ENCODE results near the gene TINAGL1.

The TINAGL1 gene

DNA sequence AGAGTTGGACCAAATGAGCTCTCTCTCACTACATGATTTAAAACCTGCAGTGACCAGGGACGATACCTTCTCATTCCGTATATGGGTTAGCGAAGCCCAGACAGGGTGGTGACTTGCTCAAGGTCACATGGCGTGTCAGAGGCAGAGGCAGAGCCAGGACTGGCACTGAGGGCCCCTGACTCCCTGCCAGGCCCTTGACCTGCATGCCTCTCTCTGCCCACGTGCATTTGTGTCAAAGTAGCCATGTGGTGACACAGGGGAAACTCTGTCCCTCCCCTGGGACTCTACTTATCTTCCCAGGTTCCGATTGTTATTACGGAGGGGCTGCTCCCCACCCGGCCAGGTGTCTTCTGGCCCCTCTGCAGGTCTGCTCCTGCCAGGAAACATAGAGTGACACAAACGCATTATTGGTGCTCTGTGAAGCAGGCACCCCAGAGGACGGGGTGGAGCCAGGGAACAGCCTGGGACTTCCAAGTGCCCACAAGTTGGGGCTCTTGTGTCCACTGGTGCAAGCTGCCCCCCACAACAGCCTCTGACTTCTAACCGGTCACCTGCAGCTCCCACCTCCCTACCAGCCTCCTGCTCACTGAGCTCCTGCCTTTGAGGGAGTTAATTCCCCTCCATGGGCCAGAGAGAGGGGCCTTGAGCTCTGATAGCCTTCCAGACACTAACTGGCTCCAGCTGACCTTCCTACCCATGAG, 7.3 kb upstream of the TINAGL1 start:
- DNase-seq (ENCODE audit: low spot score) = no peak

DNA sequence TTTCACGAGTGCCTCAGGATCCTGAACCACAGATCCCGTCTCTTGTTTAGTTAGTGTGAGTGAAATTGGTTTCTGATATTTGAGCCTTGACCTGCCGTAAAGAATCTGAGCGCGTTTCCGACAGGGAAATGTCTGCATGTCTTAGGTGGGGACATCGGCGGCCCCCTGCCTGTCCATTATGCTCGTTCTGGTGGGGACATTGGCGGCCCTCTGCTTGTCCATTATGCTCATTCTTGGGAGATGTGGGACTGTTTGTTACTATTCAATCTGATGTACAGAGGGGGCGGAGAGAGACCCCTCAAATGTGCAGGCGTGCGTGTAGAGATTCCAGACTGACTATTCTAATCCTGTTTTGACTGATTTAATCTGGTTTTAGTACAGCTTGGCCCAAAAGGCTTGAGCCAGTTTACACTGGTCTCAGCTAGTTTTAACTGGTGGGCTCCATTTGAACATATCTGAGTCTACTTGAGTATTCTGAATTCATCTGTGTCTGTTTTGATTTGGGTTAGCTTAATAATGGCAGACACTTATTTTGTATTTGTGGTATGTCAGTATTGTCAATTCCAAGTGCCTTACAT, 6.6 kb upstream of the TINAGL1 start:
- DNase-seq (ENCODE audit: low spot score) = no peak

DNA sequence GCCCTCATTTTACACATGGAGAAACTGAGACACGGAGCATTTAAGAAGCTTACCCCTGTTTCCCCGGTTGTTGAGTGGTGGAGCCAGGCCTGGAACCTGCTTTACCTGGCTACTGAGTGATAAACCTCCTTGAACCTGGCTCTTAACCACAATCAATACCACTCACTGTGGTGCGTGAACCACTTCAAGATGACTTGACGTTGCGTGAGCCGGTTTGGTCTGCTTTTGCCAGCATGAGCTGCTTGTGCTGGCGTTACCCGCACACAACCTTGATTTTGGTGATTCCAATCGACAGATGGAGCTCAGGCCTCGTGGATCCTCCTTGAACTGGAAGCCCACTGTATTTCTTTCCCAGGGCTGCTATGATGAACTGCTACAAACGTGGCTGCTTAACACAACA, 6.1 kb upstream of the TINAGL1 start:
- DNase-seq (ENCODE audit: low spot score) = no peak

DNA sequence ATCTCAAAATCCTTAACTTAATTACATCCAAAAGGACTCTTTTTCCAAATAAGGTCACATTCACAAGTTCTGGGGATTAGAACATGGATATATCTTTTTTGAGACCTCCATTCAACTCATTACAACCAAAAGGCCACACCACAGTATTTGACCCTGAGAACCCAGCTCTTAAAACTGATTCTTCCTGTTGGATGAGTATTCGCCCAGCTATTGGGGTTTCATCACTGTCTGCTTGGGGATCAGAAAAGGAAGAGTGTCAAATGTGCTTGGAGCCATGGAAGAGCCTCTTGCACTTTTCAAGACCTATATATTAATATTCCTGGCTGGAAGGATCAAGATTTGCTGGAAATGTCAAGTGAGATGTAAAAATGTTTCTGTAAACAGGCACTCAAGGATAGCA, 5.4 kb upstream of the TINAGL1 start:
- DNase-seq (ENCODE audit: low spot score) = no peak

DNA sequence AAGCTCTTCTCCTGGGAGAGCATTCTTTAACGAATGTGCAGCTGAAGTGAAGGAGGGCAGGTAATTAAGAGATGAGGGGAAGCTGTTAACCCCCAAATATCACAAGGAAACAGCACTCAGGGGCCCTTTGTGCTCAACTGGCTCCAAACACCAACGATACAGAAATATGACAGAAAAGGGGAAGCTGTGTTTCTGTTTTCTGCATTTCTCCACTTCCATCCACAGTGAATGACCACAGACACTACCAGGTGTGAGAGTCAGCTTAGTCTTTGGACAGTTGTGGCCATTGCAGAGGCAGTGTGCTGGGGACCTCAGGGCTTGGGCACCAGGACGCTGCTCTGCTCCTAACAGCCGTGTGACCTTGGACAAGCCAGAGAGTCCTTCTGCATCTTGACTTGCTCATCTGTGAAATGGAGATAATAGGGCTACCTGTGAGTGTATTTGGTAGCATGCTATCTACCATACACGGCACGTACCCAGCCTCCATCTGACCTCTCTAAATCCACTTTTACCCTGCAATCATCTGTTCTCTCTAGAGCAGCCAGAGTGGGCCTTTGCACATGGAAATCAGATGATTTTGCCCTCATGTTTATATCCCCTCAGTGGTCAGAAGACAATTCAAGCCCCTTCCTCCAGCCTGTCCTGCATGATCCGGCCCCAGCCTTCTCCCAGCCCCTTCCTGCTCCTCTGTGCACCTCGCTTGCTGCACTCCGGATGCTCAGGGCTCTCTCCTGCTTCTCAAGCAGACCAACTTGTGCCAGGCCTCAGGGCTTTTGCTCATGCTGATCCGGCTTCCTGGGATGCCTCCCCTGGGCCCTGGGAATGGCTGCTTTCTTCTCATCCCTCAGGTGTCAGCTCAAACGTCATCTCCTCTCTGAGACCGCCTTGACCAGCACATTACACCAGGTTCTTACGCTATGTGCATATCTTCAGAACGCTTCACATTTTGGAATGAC, 4.7 kb upstream of the TINAGL1 start:
- DNase-seq (ENCODE audit: low spot score) = no peak

DNA sequence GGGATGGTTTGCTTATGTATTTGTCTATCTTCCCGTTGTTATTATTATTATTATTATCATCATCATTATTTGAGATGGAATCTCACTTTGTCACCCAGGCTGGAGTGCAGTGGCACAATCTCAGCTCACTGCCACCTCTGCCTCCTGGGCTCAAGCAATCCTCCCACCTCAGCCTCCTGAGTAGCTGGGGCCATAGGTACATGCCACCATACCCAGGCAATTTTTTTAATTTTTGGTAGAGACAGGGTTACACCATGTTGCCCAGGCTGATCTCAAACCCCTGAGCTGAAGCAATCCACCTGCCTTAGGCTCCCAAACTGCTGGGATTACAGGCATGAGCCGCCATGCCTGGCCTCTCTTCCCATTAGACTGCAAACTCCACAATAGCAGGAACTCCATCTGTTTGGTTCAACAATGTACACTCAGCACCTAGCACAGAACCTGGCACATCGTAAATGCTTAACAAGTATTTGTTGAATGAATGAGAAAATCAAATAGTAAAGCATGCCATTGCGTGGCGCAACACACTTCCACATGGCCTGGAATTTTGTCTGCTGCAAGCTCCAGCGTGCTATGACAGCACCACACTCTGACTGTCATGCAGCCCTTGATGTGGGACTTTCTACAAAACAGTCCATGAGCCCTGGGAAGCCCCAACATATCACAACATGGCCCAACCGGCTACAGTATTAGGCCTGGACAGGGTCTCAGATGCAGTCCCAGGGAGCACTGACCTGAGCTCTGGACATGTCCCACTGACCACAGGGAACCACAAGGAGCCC, 3.8 kb upstream of the TINAGL1 start:
- no peak for DNase-seq (ENCODE audit: low spot score)

DNA sequence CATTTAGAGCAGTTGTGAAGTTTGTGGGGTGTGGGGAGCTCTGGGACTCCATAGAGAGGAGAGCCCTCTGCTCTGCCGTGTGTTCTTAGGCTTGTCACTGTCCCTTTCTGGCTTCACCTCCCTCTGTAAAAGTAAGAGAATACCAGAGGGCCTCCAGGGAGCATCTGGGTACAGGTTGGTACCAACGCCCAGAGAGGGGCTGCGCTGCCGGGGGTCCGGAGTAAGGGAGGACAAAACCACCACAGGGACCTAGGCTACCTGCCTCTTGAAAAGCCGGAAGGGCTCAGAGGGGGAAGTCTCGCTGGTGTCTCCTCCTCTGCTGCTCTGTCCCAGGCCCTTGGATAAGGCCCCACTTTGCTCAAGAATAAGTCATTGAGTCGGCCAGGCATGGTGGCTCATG, 3.1 kb upstream of the TINAGL1 start:
- no peak for DNase-seq (ENCODE audit: low spot score)

DNA sequence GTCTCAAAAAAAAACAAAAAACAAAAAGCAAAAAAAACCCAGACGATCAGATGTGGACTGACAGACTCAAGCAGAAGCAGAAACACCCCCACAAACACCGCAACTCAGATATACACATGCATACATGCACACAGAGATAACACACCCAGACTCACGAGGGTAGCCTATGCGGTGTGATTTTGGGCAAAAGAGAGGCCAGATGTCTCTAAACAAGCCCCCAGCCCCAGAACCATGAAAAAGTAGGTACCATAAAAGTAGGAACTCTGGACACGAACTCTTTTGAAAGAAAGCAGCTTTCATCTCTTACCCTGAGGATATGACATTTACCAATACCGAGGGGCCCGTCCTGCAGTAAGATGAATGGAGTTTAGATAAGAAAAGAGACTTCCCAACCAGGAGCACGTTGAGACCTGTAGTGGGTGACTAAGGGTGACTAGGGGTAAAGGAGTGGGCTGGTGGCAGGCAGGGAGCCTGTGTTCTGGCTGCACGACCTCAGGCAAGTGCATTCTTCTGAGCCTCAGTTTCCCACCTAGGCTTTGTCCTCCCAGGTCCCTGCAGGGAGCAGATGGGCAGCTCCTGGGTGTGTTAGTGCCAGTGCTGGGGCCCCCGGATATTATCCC, 1.5 kb upstream of the TINAGL1 start:
- DNase-seq (ENCODE audit: low spot score) = no peak

DNA sequence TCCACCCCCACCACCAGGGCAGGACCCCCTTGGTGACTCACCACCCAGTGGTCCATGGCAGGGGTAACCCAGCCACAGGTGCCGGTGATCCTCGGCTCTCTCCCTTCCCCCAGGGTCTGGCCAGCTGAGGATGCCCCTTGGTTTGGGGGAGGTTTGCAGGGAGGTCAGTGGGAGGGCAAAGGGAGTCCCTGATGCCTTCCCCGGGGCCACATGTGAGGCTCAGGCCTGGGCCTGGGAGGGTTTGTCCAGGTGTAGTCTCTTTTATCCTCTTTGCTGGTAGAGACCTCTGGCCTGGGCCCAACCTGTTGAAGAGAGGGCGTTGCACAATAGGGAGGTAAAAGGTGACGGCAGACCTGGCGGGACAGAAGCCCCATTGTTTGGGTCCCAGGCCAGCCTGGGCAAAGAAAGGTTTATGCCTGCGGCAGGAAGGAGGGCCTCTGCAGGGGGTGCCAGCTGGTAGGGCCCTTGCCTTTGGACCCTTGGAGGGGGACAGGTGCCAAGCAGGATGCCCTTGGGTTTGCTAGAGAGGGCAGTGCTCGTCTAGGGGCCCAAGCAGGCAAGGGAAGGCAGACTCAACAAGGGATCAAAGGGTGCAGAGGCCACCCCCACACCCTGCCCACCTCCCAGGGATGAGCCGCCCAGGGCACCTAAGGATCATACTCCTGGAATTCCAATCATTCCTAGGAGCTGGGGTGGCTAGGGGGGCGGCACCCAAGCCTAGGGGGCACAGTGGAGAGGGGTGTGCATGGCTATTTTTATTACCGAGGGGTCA, 760 bp upstream of the TINAGL1 start:
- no peak for DNase-seq (ENCODE audit: low spot score)

DNA sequence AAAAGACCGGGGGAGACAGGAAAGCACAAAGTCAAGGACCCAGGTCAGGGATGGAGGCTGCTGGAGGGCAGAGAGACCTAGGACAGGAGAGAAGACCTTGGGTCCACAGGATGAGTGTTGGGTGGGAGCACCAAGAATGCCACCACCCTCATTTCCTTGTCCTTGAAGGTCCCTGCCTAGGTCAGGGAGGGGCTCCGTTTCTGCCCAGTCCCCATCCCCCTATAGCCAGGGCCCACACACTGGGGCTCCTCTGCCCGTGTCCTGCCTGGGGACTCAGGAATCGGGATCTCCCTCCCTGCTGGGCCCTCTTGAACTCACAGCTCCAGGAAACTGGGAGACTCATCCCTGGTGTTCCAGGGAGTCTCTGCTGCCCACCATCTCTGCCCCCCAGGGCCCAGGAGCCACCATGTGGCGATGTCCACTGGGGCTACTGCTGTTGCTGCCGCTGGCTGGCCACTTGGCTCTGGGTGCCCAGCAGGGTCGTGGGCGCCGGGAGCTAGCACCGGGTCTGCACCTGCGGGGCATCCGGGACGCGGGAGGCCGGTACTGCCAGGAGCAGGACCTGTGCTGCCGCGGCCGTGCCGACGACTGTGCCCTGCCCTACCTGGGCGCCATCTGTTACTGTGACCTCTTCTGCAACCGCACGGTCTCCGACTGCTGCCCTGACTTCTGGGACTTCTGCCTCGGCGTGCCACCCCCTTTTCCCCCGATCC, 584 bp downstream of the TINAGL1 start:
- DNase-seq (ENCODE audit: low spot score) = no peak

DNA sequence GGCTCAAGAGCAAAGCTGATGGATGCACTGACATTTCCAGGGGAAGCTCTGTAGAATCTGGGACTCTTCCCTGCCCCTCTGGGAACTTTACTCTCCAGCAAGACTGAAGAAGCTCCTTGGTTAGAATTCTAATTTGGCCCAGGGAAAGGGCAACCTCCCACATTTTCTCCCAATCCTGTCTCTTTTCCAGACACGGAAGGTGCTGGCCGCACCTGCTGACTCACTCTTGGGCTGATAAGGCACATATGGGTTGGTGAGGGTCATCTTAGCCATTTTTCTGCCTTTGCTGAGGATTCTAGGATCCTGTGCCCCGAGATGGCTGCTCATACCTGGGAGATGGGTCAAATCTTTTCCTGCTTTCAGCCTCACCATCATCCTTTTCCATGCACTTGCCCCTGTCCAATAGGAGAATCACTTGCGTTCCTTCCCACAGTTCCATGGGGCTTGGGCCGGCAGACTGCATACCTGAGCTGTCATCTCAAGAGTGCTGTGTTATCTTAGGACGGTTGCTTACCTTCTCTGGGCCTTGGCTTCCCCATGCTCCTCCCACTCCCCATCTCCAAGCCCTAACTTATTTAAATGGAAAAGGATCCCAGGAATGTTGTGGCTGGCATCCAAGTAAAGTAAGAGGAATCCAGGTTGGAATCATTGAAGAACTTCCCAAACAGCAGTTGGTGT, 1.3 kb downstream of the TINAGL1 start:
- DNase-seq (ENCODE audit: low spot score) = no peak

DNA sequence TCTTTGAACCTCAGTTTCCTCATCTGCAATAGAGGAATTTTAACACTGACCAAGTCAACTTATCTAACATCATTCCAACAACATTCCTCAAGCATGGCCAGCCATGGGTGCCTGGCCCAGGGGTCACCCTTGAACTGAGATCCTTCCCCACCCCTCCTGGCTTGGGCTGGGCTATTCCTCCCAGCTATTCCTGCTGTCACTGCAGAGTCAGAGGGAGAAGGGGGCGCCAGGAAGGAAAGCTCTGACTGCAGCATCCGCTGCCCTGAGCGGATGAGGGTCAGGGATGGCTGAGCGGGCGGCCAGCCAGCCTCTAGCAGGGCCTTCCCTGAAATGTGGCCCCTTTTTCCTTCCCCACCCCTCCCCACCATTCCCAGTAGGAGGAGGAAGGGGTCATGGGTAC, 3.1 kb downstream of the TINAGL1 start:
- no peak for DNase-seq (ENCODE audit: low spot score)

DNA sequence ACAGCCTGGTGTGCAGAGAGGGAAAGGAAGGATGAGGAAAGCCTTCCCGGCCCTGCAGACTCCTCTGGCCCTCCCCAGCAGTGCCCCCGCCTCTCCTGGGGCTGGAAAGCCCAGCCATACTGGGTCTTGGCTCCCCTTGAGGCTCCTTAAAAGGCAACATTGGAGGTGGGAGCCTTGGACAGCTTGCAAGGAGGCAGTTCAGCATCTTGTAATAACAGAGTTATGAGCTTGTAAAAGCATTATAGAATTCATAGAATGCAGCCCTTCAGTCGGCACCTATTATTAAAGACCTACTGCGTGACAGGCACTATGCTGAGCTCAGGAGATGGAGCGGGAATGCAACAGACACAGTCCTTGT, 4.2 kb downstream of the TINAGL1 start:
- DNase-seq (ENCODE audit: low spot score) = no peak

DNA sequence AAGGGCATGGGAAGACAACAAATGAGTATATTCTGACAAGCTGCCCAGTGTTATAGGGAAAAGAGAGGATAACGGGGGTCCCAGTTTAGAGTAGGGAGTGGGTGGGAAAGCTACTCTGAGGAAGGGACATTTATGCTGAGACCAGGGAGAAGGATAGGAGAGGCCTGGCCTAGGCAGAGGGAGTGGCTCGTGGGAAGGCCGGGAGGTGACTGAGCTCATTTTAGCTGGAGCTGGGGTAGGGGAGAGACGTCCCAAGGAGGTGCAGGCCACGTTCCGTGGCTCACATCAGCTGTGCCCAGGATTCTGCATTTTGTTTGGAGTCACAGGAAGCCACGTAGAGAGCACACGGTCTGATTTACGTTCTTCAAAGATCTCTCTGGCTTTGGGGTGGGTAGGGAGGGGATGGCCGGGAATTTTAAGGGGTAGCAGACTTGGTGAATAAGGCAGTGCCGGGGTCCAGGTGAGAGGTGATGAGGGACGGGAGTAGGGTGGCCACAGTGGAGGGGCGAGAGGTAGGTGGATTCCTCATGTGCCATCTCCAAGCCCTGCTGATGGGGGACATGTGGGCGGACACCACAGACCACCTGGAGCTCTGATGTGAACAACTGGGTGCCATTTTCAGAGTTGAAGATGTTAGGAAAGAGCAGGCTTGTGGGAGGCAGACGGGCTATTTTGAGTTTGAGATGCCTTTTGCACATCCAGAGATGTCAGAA, 4.7 kb downstream of the TINAGL1 start:
- no peak for DNase-seq (ENCODE audit: low spot score)

DNA sequence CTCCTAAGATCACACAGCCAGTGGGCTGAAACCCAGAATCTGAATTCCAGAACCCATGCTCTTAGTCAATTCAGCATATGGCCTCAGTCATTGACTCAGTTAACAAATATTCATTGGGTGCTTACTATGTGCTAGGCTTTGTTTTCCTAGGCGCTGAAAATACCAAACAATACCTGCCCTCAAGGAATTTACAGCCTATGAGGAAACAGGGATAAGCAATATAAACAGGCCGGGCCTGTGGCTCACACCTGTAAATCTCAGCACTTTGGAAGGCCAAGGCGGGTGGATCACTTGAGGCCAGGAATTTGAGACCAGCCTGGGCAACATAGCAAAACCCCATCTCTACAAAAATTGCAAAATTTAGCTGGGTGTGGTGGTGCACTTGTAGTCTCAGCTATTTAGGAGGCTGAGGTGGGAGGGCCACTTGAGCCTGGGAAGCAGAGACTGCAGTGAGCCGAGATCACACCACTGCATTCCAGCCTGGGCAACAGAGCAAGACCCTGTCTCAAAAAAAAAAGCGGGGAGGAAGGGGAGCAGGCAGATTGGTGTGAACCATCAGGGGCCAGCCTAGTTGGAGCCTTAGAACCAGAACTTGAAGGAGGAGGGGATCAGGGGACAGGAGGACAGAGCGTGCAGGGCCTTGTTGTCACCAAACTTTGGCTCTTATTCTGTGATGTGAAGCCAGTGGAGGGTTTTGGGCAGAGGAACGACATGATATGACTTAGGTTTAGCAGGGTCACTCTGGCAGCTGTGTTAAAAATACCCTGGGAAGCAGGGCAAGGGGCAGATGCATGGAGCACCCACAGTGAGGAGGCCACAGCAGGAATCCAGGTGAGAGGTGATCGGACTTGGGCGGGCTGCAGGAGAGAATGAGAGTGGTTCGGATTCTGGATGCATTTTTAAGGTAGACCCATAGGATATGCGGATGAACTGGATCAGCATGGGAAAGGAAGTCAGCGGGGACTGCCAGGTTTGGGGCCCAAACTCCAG, 5.8 kb downstream of the TINAGL1 start:
- DNase-seq (ENCODE audit: low spot score) = no peak

DNA sequence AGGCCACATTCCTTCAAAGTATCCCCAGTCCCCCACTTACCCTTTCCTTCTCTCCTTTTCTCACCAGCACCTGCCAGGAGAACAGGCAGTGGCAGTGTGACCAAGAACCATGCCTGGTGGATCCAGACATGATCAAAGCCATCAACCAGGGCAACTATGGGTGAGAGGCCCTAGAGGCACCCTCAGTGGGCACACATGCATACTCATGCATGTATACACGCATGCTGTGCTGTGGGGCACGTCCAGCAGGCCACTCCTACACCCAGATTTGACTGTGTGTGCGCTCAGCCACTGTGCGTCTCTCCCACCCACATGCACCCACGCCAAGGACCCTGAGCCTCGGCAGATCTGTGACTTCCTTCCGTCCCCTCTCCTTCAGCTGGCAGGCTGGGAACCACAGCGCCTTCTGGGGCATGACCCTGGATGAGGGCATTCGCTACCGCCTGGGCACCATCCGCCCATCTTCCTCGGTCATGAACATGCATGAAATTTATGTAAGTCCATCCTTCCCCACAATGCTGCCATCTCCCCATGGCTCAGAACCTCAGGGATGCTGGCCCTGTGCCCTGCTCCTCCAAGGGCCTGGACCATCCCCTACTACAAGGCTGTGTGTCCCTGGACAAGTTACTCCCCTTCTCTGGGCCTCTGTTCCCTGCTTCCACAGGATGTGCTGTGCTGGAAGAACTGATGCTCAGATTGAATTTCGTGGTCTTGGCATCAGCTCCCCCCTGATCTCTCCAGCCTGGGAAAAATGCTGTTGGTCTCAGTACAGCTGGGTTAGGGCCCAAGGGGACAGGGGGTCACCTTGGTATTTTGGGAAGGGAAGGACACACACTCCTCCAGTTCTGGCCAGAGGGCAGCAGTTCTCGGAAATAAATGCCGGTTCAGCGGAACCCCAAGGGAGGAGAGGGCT, 7.0 kb downstream of the TINAGL1 start:
- DNase-seq (ENCODE audit: low spot score) = no peak

All from COLO829 (cell line).